ENCODE data around the gene BTBD18. TPM values are rescaled to one million over a fixed set of nuclear protein-coding genes. Genes with fewer than 3 reads are reported as not detected.
"Not testable (repeated sequence)": the region's sequence is repeated elsewhere in the genome, so short reads cannot be mapped to it uniquely, and the experiment has no call there.

The BTBD18 gene
- total and polyA plus RNA-seq, 8 donors: not detected

DNA sequence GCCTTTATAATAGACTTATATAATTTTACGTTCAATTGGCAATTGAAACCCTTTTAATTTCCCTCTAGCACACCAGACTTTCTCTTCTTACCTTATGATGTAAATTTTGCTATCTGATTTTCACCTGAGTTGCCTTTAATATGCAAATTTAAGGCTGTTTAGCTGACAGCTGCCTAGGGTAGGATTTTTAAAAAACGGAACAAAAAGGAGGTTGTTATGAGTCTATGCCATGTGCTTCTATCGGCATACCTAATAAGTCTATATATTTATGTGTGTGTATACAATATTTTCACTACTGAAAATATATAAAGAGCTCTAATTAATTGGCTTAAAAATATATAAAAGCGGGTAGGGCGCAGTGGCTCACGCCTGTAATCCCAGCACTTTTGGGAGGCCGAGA lies 22.1 kb downstream of the BTBD18 start:
- H3K4me1 ChIP-seq: peaks cover 0 to 7% (median 0%) of the 10 kb centered on the region in 4 donors
- intact Hi-C loops (cut with DNase I; ENCODE audit: low total_unique reads): no loop called here

DNA sequence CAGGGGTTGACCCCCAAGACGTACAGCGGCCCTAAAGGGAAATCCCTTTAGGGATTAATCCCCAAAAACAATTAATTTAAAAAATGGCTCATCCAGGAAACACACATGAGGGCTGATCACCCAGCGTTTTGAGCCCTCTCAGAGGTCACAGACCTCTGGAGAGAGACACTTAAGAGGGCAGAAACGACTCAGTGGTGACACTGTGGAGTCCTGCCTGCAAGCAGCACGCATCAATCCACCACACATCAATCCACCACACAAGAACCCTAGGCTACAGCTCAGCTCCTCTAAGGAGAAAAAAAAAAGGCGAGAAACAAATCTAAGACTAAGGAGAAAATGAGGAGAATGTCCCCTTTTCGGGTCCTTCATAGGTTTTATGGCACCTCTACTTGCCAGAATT lies 22.8 kb downstream of the BTBD18 start:
- no peak for TF ChIP-seq POLR2A (IDR thresholded peaks at IDR 0.05)
- Histone ChIP-seq H3K4me3 (no peak overlapping the region), H3K36me3 (peaks cover 0 to 15% (median 7%) of the 10 kb centered on the region in 4 donors), H3K27ac (no peak overlapping the region), H3K9me3 (no peaks in the 10 kb centered on the region), H3K27me3 (no peaks in the 10 kb centered on the region), H3K4me1 (peaks cover 0 to 7% (median 0%) of the 10 kb centered on the region in 4 donors)
- no peak for DNase-seq
- WGBS, 5 donors: 74 to 77% (median 75%) methylated on average over 7 of the region's 7 CpGs
- intact Hi-C loops (cut with DNase I; ENCODE audit: low total_unique reads): no loop called here

More for the DNA sequence above, 22.1 kb downstream of the BTBD18 start:
- TF ChIP-seq POLR2A (IDR thresholded peaks at IDR 0.05): no peak
- 89 to 94% (median 92%) methylated on average over 7 of the region's 7 CpGs for WGBS, 5 donors
- DNase-seq: no peak
- no peak overlapping the region for H3K4me3 ChIP-seq
- H3K9me3 ChIP-seq: no peaks in the 10 kb centered on the region
- H3K36me3 ChIP-seq: peaks cover 0 to 20% (median 12%) of the 10 kb centered on the region in 4 donors
- no peak overlapping the region for H3K27ac ChIP-seq
- H3K27me3 ChIP-seq: no peaks in the 10 kb centered on the region

DNA sequence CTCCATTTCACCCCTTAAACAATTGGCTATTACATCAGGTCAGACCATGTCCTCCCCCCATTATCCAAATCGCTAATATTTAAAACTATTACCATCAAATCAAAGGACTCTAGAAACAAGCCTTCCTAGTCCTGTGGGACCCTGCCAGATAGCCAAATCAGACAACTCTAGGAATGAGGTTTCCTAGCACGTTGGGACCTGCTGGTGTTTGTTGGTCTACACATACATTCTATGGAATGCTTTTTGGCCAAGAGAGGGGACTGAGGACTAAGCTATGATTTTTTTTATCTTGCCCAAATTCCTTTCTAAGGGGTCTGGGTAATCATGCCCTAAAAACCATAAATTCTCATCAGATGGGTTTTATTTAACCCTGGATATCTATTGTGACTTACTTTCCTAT lies 24.4 kb downstream of the BTBD18 start:
- WGBS, 5 donors: 64 to 73% (median 67%) methylated on average over 2 of the region's 2 CpGs
- no peaks in the 10 kb centered on the region for H3K27me3 ChIP-seq
- TF ChIP-seq POLR2A (IDR thresholded peaks at IDR 0.05): no peak
- intact Hi-C loops (cut with DNase I; ENCODE audit: low total_unique reads): no loop called here
- no peaks in the 10 kb centered on the region for H3K9me3 ChIP-seq
- no peak overlapping the region for H3K27ac ChIP-seq
- H3K36me3 ChIP-seq: peaks cover 0 to 26% (median 14%) of the 10 kb centered on the region in 4 donors
- DNase-seq: no peak
- peaks cover 0 to 7% (median 0%) of the 10 kb centered on the region in 4 donors for H3K4me1 ChIP-seq
- no peak overlapping the region for H3K4me3 ChIP-seq

DNA sequence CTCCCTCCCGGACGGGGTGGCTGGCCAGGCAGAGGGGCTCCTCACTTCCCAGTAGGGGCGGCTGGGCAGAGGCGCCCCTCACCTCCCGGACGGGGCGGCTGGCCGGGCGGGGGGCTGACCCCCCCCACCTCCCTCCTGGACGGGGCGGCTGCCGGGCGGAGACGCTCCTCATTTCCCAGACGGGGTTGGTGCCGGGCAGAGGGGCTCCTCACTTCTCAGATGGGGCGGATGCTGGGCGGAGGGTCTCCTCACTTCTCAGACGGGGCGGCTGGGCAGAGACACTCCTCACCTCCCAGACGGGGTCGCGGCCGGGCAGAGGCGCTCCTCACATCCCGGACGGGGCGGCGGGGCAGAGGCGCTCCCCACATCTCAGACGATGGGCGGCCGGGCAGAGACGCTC lies 34.9 kb downstream of the BTBD18 start:
- peaks cover 0 to 34% (median 29%) of the 10 kb centered on the region in 4 donors for H3K36me3 ChIP-seq
- WGBS, 5 donors: 94 to 100% (median 99%) methylated on average over 8 to 30 of the region's 34 CpGs
- H3K4me1 ChIP-seq: peaks cover 10 to 26% (median 25%) of the 10 kb centered on the region in 4 donors
- DNase-seq; H3K4me3 ChIP-seq; H3K27me3 ChIP-seq; H3K27ac ChIP-seq; intact Hi-C loops (cut with DNase I; ENCODE audit: low total_unique reads); H3K9me3 ChIP-seq: not testable (repeated sequence)

DNA sequence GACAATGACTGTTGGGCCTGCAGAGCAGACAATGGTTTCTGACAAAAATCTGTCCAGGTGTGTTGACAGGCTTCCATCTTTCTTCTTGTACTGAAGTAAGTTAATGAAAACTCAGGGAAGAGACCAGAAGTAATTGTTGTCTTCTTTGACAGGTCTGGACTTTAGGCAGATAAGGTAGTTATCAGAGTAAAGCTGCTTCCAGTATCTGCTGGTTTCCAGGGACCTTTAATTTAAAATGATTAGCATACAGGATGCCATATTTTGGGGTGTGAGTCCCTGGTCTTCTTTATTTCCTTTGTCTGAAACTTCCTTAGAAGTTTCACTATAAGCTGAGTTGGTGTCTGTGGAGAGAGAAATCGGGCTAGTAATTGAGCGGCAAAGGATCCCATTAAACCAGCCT lies 37.8 kb downstream of the BTBD18 start:
- H3K9me3 ChIP-seq: no peaks in the 10 kb centered on the region
- TF ChIP-seq POLR2A (IDR thresholded peaks at IDR 0.05) (no peak), POLR2AphosphoS5 (IDR thresholded peaks at IDR 0.05) (no peak), EP300 (IDR thresholded peaks at IDR 0.05) (no peak)
- TF ChIP-seq, protein P1, sequence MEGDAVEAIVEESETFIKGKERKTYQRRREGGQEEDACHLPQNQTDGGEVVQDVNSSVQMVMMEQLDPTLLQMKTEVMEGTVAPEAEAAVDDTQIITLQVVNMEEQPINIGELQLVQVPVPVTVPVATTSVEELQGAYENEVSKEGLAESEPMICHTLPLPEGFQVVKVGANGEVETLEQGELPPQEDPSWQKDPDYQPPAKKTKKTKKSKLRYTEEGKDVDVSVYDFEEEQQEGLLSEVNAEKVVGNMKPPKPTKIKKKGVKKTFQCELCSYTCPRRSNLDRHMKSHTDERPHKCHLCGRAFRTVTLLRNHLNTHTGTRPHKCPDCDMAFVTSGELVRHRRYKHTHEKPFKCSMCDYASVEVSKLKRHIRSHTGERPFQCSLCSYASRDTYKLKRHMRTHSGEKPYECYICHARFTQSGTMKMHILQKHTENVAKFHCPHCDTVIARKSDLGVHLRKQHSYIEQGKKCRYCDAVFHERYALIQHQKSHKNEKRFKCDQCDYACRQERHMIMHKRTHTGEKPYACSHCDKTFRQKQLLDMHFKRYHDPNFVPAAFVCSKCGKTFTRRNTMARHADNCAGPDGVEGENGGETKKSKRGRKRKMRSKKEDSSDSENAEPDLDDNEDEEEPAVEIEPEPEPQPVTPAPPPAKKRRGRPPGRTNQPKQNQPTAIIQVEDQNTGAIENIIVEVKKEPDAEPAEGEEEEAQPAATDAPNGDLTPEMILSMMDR (IDR thresholded peaks at IDR 0.05): no peak
- peaks cover 1 to 14% (median 12%) of the 10 kb centered on the region in 4 donors for H3K36me3 ChIP-seq
- H3K27me3 ChIP-seq: no peaks in the 10 kb centered on the region
- intact Hi-C loops (cut with DNase I; ENCODE audit: low total_unique reads): no loop called here
- H3K4me1 ChIP-seq: peaks cover 17 to 49% (median 46%) of the 10 kb centered on the region in 4 donors
- peak overlapping the region in 3 of 4 donors; percentile 97 to 100 (median 97) for H3K4me3 ChIP-seq
- DNase-seq: no peak
- WGBS, 5 donors: 86 to 96% (median 92%) methylated on average over 2 of the region's 2 CpGs
- H3K27ac ChIP-seq: no peak overlapping the region

DNA sequence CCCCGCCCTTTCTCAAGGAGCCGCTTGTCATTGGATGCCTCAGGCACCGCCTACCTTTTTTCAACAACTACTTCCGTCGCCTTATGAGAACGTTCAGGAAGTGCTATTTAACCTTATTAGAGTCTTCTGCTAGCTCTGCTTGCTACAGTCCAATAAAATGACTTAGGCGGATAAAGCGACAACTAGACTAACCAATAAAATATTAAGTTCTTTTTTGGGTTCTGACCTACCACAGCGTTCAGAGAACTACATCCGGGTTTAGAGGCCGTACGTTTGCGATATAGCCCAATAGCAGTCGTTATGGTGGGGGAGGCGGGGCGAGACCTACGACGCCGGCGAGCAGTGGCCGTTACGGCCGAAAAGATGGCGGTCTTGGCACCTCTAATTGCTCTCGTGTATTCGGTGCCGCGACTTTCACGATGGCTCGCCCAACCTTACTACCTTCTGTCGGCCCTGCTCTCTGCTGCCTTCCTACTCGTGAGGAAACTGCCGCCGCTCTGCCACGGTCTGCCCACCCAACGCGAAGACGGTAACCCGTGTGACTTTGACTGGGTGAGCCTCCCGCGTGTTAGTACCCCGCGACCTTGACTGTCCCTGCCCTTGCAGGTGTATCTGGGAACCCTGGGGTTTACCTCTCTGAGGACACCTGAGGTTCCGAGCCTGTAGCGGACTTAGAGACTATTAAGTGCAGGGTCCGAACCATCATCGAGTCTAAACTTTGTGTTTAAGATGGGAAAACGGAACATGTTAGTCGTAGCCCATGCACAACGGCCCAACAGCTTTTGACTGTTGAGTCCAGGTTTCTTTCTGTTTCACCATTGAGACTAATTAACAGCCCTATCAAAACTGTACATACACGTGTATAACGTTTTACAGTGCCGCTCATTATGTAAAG lies 39.1 kb downstream of the BTBD18 start, which contains the start of gene TMX2:
Gene TMX2 (plus strand): TSS at position 338 of the 895 bp plus-strand sequence. CDS start 26 bp downstream, at position 364.
- WGBS, 5 donors: 0 to 1% (median 1%) methylated on average over 50 to 53 of the region's 53 CpGs
- Histone ChIP-seq H3K4me3 (peak within 1 kb of the TSS; percentile 90 to 100 (median 97)), H3K36me3 (peaks cover 0 to 14% (median 6%) of the 10 kb centered on the region in 4 donors), H3K9me3 (no peaks in the 10 kb centered on the region), H3K27me3 (no peaks in the 10 kb centered on the region), H3K27ac (peak within 1 kb of the TSS; percentile 91 to 94 (median 93)), H3K4me1 (peaks cover 17 to 54% (median 47%) of the 10 kb centered on the region in 4 donors)
- TF ChIP-seq EP300 (IDR thresholded peaks at IDR 0.05) (no peak), POLR2A (IDR thresholded peaks at IDR 0.05) (no peak), POLR2AphosphoS5 (IDR thresholded peaks at IDR 0.05) (peak; percentile 40 to 83 (median 70))
- intact Hi-C loops (cut with DNase I; ENCODE audit: low total_unique reads): no loop called here
- DNase-seq: peak; percentile 93 to 99
